Fibroblast of villous mesenchyme (primary cell): ENCODE measurements around the gene ZNF469. TPM values are rescaled to one million over a fixed set of nuclear protein-coding genes. Genes with fewer than 3 reads are reported as not detected.

Source experiments
- DNase-seq: peaks from one replicate; pipeline ENCODE4 v3.0.0-alpha.2; 2010; ENCODE audit warnings: low read depth
- H3K4me3 ChIP-seq: 2 replicates; pipeline ENCODE4 v1.5.1; 2011; ENCODE audit warnings: low read depth, mild to moderate bottlenecking, low read length
- total RNA-seq: library from RNA; depleted of rRNA; stranded (reverse); fragments of >200 nt; gene quantifications from 2 replicates; pipeline ENCODE4 v1.2.3, GENCODE V29; 2012
- TF ChIP-seq, protein P1 (sequence below): IDR thresholded peaks from 2 replicates; pipeline ENCODE4 v1.5.1; 2012; ENCODE audit warnings: low read depth, mild to moderate bottlenecking, low read length; ENCODE audit not compliant: insufficient read depth

The ZNF469 gene
- total RNA-seq, 1 donor, result 6.0 TPM

- no peak for DNase-seq
- no peak overlapping the region for H3K4me3 ChIP-seq
- TF ChIP-seq, protein P1, sequence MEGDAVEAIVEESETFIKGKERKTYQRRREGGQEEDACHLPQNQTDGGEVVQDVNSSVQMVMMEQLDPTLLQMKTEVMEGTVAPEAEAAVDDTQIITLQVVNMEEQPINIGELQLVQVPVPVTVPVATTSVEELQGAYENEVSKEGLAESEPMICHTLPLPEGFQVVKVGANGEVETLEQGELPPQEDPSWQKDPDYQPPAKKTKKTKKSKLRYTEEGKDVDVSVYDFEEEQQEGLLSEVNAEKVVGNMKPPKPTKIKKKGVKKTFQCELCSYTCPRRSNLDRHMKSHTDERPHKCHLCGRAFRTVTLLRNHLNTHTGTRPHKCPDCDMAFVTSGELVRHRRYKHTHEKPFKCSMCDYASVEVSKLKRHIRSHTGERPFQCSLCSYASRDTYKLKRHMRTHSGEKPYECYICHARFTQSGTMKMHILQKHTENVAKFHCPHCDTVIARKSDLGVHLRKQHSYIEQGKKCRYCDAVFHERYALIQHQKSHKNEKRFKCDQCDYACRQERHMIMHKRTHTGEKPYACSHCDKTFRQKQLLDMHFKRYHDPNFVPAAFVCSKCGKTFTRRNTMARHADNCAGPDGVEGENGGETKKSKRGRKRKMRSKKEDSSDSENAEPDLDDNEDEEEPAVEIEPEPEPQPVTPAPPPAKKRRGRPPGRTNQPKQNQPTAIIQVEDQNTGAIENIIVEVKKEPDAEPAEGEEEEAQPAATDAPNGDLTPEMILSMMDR, result no peak
Observed at GRCh38 chr16:88418869-88419268, 36.1 kb downstream of the ZNF469 start.

DNA sequence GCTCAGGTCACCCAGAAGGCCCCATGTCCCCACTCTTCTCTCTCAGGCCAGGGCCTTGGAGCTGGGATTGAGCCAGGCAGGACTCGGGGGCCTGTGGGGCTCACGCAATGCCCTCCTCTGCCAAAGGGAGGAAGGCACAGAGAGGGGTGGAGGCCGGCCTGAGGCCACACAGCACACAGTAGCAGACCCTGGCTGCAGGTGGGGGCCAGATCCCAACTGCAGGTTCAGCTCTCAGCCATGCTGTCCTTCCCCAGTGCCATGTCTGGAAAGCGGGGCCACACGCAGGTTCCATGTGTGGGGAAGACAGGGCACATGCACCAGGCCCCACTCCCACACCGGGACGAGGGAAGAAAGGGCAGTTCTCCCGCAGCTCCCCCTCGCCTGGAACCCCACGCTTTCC lies 37.0 kb downstream of the ZNF469 start:
- H3K4me3 ChIP-seq, result no peak overlapping the region
- TF ChIP-seq, protein P1, result no peak
- no peak for DNase-seq

DNA sequence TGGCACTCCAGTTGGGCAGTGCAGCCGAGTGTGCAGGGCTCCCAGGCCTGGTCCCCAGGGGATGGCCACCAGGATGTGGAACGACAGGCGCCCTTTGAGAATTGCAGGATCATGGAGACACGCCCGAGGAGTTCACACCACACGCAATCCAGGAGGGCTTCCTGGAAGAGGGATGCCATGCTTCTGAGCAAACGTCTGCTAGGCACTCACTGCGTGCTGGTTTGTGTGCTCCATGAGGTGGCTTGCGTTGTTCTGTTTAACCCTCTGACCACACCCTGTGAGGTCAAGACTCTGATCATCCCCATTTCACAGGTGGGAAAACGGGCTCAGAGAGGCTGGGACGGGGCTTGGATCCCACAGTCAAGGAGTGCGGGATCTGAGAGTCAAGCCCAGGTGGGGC lies 37.7 kb downstream of the ZNF469 start:
- H3K4me3 ChIP-seq, result no peak overlapping the region
- DNase-seq, result no peak
- TF ChIP-seq, protein P1, result no peak

GRCh38 chr16:88421301-88421700 lies 38.5 kb downstream of the ZNF469 start:
- TF ChIP-seq, protein P1, result no peak
- no peak for DNase-seq
- no peak overlapping the region for H3K4me3 ChIP-seq

DNA sequence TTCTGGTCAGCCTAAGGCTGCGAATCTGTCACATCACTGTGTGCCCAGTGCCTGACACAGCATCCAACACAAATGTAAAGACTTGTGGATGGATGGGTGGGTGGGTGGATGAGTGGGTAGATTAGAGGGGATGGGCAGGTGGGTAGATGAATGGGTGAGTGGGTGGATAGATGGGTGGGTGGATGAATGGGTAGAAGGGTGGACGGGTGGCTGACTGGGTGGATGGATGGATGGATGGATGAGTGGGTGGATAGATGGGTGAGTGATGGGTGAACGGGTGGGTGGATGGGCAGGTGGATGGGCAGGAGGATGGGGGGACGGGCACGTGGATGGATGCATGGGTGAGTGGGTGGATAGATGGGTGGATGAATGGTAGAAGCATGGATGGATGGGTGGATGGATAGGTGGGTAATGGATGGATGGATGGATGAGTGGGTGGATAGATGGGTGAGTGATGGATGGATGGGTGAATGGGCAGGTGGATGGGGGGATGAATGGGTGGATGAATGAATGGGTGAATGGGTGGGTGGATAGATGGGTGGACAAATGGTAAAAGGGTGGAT lies 39.2 kb downstream of the ZNF469 start:
- H3K4me3 ChIP-seq, result no peak overlapping the region
- TF ChIP-seq, protein P1, result no peak
- no peak for DNase-seq

- H3K4me3 ChIP-seq, result no peak overlapping the region
- TF ChIP-seq, protein P1, result no peak
- DNase-seq, result no peak
Observed at GRCh38 chr16:88422733-88423447, 40.1 kb downstream of the ZNF469 start.
